ENCODE results near the gene EFCAB12.
A peak's percentile ranks its signal among the peaks of the same experiment; 100 is the strongest.
"Not testable (repeated sequence)": the region's sequence is repeated elsewhere in the genome, so short reads cannot be mapped to it uniquely, and the experiment has no call there.

The EFCAB12 gene

GRCh38 chr3:129392106-129392887 lies 36.1 kb downstream of the EFCAB12 start:
- not testable (repeated sequence) for DNase-seq (ENCODE audit: low spot score)

- DNase-seq (ENCODE audit: low spot score): not testable (repeated sequence)
Measured at GRCh38 chr3:129391583-129391982, 36.9 kb downstream of the EFCAB12 start.

- no peak for DNase-seq (ENCODE audit: low spot score)
Measured at GRCh38 chr3:129389572-129389937, 38.9 kb downstream of the EFCAB12 start.

GRCh38 chr3:129388791-129389571 lies 39.5 kb downstream of the EFCAB12 start:
- DNase-seq (ENCODE audit: low spot score): not testable (repeated sequence)

GRCh38 chr3:129387487-129387886 lies 40.9 kb downstream of the EFCAB12 start:
- DNase-seq (ENCODE audit: low spot score): no peak

GRCh38 chr3:129386984-129387383 lies 41.5 kb downstream of the EFCAB12 start:
- no peak for DNase-seq (ENCODE audit: low spot score)

- DNase-seq (ENCODE audit: low spot score): not testable (repeated sequence)
Measured at GRCh38 chr3:129385507-129385906, 42.9 kb downstream of the EFCAB12 start.

- DNase-seq (ENCODE audit: low spot score): no peak
Measured at GRCh38 chr3:129384594-129385323, 43.7 kb downstream of the EFCAB12 start.

- not testable (repeated sequence) for DNase-seq (ENCODE audit: low spot score)
Measured at GRCh38 chr3:129384103-129384502, 44.3 kb downstream of the EFCAB12 start.

GRCh38 chr3:129383292-129383860 lies 45.1 kb downstream of the EFCAB12 start:
- peak; percentile 88 for DNase-seq (ENCODE audit: low spot score)

- no peak for DNase-seq (ENCODE audit: low spot score)
Measured at GRCh38 chr3:129382366-129382765, 46.1 kb downstream of the EFCAB12 start.

- DNase-seq (ENCODE audit: low spot score): no peak
Measured at GRCh38 chr3:129379582-129380358, 48.7 kb downstream of the EFCAB12 start.

- DNase-seq (ENCODE audit: low spot score): no peak
Measured at GRCh38 chr3:129378949-129379348, 49.5 kb downstream of the EFCAB12 start.

- no peak for DNase-seq (ENCODE audit: low spot score)
Measured at GRCh38 chr3:129377615-129378014, 50.8 kb downstream of the EFCAB12 start.

- no peak for DNase-seq (ENCODE audit: low spot score)
Measured at GRCh38 chr3:129375099-129375498, 53.3 kb downstream of the EFCAB12 start.

GRCh38 chr3:129371041-129371826 lies 57.2 kb downstream of the EFCAB12 start:
- no peak for DNase-seq (ENCODE audit: low spot score)

- no peak for DNase-seq (ENCODE audit: low spot score)
Measured at GRCh38 chr3:129370248-129370964, 58.0 kb downstream of the EFCAB12 start.

GRCh38 chr3:129369711-129370110 lies 58.7 kb downstream of the EFCAB12 start:
- no peak for DNase-seq (ENCODE audit: low spot score)

- no peak for DNase-seq (ENCODE audit: low spot score)
Measured at GRCh38 chr3:129367821-129368220, 60.6 kb downstream of the EFCAB12 start.

- DNase-seq (ENCODE audit: low spot score): no peak
Measured at GRCh38 chr3:129366312-129366831, 62.1 kb downstream of the EFCAB12 start.
